ENCODE measurements around the gene OPCML.

OPCML gene

DNA sequence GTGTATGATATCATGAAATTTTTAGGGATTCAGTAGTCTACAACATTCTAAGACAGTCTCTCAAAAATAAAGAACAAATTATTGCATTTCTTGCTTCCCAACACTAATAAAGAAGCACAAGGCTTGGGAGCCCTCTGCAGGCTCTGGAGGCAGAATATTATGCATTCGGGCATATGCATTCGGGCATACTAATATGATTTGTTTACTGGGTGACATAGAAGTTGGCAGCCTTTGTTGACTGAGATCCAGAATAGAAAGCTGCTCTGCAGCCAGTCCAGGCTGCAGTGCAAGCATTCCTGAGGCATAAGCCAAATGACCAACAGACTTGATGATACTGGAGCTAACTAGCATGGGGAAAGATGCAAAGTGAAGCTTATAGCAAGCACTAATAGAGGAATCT is 945.5 kb downstream of the OPCML start:
- no peak for DNase-seq

DNA sequence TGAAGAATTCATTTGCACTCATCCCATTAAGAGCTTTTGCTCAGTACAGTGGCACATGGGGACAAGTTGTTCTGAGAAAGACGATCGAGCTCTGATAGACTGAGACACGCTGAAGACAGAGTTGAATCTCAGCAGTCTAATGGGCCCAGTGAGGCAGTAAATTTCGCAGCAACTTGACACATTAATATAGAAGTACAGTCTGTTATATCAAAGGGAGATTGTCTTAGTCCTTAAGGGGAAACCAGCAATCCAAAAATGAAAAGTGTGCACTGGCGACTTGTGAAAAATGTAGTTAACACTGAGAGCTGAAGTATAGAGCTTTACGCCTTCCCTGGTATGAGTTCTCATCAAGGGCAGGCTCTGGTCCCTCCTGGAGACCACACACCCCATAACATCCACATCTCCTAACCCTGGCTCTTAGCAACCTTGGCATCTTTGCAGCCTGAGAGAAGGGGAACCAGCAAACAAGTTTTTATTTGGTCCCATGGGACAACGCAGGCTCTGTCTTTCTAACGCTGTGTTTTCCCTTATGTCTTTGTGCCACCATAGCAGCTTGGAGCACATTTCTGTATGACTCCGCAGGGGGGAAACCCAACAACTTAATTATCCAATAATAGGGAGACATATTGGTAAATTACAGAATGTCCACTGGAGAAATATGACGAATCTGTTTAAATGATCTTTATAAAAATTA is 952.5 kb downstream of the OPCML start:
- DNase-seq, result no peak

DNA sequence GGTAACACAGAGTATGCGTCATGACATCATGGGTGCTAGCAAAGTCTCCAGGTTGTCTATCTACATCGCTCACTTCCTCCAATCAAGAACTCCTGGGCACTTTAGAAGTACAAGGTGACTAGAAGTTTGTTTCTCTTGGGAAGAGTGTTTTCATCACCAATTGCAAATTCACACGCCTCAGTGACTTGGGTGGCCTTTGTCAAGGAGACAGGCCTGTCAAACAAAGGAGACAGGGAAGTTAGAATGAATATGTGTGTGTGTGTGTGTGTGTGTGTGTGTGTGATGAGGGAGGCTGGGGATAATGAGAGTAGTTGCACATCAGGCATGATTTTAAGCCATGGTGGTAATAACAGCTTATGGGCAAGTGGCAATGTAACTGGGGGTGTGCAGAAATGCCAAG is 953.2 kb downstream of the OPCML start:
- no peak for DNase-seq

DNA sequence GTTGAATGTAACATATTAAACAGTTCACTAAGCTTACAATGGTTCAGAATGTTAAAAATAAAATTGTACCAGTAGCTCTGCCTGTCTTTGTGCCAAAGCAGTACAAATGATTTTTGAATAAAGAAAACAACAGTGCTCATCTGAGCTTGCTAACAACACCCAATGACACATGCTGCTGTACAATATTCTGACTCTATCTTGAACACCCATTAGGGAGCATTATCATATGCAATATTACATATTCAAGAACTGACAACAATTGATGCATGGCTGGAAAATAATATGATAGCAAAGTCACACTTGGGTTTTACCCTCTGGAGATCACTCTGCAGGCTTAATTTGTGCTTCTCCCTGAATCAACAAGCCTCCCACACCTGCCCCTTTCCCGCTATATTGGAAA is 953.7 kb downstream of the OPCML start:
- DNase-seq, result no peak

DNA sequence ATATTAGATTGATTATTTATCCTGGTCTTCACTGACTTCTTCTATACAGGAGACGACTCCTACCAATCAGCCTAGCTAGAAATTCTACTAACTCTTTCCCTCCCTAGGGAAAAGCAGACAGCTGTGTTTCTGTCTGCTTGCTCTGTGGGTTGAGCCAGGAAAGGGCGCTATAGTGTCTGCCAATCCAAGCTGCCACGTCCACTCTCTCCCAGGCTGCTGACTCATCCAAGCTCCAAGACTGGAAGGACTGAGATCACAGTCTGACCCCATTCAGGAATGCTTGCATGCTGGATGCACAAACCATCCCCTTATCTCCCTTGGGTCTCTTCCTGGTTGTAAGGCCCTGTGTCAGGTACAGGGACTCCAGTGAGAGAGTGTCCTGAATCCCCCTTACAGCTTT is 955.6 kb downstream of the OPCML start:
- DNase-seq, result no peak

DNA sequence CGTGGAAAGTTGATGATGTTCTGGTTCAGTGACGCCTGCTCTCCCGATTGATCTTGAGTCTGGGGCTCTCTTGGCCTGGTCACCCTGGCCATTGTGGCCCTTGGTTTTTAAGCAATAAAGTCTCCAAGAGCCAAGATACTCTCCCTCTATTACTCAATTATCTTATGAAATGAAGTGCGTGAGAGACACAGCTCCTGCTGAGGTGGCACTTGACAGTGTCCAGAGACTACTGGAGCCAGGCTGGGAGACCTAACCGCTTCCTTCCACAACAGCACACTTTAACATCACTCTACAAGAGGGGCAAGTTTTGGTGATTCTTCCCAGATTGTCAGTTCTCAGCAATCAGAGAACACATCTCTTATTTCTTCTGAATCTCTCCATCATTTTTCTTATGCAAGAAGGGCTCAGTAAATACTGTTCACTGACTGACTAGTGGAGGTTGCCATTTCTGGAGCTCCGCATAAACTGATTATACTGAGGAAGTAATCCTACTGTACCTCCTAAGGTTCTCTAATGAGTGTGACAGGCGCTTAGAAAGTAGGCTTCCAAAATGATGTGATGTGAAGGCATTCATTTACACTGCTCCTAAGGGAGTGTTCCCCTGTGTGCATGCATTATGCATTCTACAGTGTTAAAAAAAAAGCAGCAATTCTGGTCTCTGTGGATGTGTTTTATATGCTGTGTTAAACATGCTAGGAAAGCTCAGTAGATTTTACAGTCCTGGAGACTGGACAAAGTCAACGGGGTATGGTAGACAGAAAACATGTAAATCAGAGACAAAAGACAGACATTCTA is 968.0 kb downstream of the OPCML start:
- DNase-seq, result no peak

DNA sequence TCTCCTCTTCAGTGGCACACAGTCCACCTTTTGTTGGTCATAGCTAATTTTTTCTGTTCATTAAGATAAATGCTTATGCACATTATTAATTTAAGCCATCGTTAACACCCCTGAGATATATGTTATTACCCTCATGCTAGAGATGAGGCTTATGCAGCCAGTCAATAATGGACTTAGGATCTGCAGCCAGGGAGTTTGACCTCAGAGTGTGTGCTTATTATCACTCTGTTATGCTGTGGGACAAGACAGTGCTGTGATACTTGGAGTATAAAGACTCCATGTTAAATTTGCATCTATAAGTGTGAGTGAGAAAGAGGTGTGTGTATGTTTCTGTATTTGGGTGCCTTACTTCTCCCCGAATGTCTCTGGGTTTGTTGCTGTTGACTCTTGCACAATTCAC is 969.3 kb downstream of the OPCML start:
- no peak for DNase-seq

DNA sequence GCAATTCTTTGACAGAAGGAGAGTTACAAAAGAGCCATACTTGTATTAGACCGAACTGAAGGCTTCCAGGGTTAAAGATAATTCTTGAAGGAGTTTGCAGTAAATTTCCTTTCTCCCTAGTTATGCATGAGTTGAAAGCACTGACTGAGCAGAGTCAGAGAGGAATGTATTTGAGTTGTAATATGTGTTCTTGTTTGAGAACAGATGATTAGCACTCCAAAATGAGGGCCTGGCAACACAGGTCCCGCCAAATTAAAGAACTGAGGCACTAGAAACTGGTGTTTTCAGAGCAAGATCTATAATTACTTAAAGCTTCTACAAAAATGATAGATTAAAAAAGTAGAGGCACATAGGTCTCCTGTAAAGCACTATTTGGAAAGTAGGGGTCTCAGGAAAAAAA is 970.4 kb downstream of the OPCML start:
- no peak for DNase-seq

DNA sequence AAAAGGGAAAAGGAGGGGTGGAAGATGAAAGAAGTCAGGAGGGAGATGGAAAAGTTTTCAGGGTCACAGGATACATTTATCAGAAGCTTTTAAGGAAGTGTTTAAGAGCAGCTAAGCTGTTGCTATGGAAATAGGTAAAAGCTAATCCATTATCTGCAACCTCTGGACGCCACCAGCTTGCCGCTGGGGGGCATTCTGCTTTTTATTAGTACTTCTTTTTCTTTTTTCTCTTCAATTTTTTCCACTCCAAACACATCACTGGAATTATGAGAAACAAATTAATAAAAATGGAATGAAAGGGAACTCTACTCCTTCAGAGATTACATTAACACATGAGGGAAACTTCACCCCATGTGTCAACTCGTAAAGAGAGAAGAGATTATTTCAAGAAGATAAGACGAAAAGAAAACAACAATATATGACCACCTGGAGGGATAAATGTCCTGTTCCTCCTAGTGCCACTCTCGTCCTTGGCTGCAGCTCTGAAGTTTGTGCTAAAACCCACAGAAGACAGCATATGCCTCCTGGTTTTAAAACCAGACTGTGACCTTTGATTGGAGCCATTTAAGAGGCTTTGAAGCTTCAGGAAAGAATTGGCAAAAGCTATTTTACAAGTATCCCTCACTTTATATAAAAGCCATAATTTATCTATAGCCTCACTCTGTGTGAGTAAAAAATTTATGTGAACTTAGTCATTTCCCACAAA is 972.8 kb downstream of the OPCML start:
- no peak for DNase-seq

DNA sequence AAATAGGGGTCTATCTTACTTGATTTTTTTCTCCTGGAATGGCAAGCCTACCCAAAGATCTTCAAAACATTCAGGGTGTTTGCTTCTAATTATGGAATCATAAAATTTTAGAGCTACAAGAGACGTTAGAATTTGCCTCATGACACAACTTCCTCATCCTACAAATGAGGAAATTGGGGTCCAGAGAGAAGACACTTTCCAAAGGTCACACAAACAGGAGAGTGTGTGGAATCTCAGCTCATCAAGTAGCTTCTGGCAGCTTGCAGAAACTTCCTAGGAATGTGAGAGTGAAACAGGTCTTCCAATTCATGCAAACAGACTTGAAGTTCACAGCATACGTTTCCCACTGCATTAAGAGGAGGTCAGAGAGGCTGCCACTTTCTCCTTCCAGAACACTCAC is 976.0 kb downstream of the OPCML start:
- no peak for DNase-seq

DNA sequence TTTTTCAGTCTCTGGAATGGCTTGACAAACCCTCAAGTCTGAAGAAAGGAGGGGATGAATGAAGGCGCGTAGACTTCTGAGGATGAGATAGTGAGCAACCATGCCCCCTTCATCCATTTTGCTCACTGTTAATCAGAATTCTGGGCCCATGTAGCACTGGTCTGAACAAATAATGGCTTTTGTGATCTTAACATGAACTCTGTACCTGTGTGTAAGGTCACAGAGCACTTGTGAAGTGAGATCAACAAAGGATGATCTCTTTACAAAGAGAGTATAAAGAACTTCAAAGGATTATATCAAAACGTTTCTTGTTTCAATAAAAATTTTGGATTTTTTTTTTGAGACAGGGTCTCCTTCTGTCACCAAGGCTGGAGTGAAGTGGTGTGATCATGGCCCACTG is 976.7 kb downstream of the OPCML start:
- DNase-seq, result no peak

DNA sequence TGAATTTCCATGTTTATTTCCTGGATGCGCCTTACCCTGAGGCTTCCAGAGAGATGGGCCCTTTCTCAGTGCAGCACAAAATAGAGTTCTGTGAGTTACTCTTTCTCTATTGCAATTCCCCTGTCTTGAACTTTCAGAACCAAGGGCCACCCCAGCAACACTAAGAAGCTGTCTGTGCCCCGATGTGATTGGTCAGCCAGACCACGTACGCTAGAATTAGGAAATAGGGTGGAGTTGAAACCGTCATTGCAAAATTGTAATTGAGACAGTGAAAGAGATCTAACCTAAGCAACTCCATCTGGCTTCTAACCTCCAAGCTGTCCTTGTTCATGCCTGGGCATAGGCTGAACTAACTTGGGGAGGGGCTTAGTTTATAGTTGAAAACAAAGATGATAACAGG is 981.3 kb downstream of the OPCML start:
- DNase-seq, result no peak

DNA sequence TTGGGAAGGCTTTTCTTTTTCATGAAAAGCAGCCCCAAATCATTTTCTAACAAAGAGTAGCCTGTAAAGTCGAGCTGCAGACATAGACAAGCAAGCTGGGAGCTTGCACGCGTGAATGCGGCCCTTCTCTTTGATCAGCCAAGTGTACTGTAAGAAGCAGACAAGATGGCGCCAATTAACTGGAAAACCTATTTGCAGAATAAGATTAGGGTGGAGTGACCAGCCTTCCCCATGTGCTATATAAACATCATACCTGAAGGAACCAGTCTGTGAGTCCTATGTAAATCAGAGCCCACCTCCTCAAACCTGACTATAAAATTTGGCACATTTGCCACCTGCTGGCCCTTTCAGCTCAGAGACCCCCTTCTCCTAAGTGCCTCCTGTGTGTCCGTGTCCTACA is 982.7 kb downstream of the OPCML start:
- no peak for DNase-seq

DNA sequence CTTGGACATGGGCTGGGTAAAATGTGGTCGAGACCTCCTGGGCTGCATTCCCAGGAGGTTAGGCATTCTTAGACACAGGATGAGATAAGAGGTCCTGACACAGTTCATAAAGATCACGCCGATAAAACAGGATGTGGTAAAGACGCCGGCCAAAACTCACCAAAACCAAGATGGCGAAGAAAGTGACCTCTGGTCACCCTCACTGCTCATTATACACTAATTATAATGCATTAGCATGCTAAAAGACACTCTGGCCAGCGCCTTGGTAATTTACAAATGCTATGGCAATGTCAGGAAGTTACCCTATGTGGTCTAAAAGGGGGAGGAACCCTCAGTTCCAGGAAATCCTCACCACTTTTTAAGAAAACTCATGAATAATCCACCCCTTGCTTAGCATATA is 983.3 kb downstream of the OPCML start:
- no peak for DNase-seq

DNA sequence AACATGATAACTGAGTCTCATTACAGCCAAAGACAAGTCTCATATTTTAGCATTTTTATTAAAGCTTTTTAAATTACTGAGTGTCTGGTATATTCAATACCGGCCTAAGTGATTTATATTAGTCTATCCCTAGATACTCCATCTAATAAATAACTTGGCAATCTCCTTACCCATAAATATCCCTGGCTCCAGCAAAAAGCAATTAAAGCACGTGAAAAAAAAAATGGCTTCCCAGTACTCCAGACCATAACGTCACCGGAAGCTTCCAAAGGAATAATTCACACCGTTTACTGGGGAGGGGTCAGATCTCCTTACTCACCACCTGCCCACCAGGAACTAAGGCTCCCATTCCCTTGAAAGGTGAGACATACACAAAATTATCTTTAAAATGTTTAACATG is 988.3 kb downstream of the OPCML start:
- DNase-seq, result no peak

DNA sequence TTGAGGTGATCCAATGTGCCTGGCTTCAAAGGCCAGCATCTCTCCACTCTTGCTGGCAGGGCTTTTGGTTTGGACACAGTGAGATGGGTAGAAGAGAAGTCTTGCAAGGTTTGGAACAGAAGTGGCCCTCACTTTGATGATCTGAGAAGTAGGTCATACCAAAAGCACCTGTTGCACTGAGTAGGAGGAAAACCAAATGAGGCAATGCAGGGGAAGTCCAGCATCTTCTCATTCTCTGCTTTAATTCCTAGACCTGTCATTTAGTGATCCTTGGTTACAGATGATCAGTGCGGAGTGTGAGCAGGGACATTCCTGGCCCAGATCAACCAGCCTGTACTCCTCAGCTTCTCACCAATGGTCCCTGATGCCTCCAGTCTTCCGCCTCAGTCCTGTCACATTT is 990.5 kb downstream of the OPCML start:
- DNase-seq, result no peak

DNA sequence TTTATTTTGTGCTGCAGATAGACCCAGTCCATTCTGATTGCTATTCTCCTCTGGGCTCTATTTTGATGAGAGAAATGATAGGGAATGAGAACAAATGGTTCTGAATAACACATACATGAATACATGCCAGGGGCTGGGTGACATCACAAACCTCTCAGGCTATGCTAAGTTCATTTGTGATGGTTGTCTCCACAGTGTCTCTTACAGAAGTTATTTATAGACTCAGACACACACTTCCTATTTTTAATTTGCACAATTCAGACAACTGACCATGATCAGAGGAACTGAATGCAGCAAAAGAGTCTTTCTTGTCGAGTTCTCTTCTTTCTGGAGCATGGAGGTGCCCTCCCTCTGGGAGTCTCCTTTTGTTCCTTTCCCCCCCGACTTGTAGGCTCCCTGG is 991.7 kb downstream of the OPCML start:
- no peak for DNase-seq

DNA sequence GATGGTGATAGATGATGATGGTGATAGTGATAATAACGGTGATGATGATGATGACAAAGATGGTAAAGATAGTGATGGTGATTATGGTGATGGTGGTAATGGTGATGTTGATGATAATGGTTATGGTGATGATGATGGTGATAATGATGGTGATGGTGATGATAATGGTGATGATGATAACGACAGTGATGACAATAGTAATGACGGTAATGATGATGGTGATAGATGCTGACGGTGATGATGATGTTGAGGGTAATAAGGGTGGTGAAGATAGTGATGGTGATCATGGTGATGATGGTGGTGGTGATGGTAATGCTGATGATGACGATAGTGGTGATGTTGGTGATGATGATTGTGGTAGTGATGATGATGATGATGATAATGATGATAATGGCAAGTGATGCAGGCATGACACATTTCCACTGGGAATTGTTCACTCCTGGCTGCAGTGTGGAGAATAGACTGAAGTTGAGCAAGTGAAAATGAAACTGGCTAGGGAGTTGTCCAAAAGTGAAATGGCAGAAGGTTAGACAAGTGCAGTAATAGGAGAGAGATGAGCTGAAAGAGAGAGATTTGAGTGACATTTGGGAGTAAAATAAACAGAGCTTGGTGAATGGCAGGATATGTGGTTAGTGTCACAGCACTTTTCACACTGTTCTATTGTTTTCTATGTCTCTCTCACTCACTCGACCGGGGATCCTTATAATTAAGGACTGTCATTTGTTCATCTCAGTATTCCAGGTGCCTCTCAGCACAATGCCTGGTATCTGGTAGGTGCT is 992.5 kb downstream of the OPCML start:
- DNase-seq, result no peak

DNA sequence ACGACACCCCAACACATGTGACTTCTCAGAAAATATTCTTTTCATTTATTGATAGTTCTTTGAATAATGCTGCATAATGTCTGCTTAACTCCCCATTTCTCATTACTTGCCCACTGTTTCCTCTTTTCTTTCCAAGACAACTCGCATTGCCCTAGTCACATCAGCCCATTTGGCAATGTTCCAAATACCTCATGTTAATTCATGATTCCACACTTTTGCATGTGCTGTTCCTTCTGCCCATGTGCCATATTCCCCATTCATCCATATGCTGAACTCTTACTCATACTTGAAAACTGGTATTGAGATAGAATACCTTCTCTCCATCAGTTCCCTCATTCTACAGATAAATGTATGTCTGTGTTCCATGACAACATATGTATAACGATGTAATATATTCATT is 993.7 kb downstream of the OPCML start:
- DNase-seq, result no peak

DNA sequence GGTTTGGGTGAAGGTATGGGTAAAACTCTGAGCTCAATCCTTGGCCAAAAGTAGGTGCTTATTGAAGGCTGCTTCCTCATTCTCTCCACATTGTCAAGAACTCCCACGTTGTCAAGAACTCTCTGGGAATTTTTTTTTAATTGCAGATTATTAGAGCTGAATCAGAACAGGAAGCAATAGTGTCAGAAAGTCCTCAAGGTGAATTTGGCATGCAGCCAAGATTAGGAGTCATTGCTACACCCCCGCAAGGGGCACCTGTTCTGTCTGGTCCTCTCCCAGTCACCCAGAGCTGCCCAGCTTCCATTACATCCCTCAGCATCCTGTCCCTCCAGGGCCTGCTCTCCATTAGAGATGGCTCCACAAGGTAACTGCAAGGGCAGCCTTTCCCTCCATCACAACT is 996.5 kb downstream of the OPCML start:
- no peak for DNase-seq

DNA sequence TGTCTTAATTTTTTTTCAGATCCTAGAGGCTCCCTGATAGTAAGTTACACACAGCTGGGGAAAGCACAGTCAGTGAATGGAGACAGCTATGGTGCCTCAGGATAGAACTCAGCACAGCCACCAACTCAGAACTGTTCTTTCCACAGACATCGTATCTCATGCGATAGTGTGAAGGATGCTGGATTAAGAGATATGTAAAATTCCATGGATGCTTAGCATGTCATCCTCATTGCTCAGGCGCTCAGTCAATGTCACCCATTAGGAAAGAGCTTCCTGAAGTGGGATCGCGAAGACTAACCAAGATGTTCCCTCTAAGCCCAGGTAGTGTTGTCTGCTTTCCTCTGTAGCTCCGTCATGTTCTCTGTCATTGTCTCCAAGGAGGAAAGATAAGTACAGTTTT is 1000.4 kb downstream of the OPCML start:
- DNase-seq, result no peak

DNA sequence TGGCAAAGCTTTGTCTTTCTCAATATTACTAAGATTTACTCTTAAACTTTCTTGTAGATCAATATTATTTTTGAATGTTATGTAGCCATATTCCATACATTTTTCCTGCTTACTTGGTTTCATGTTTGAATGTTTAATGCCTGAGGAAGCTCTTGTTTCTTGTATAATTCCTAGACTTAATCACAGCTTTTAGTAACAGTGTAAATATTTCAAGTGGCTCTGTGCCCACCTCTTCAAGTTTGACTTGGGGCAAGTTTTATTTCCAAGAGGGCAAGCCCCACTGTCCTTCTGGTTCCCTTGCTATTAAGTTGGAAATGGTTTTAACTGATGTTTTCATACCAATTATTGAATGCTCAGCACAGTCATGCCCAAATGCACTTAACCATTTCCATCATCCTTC is 1004.1 kb downstream of the OPCML start:
- no peak for DNase-seq

DNA sequence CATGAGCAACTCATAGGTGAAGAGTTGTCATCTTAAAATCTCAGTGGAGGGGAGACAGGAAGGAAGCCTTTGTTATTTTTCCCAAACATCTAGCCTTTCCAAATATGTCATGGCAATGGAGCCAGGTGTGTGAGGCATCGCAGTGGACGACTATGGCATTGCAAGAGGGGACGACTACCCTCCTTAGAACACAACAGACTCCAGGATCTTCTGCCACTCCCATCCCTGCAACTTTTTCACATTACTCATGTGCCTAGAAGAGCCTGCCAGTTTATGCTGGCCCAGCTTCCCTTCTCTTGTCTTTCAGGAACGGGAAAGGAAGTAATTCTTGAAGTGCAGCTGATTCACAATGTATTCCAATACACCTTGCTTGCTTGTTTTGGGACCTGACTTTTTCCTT is 1008.4 kb downstream of the OPCML start:
- no peak for DNase-seq

Measured in central memory CD4-positive, alpha-beta T cell (primary cell).